SJCRH30 (cell line): Measurements from ENCODE around the gene FEN1. TPM values are rescaled to one million over a fixed set of nuclear protein-coding genes. Genes with fewer than 3 reads are reported as not detected.

Source experiments
- DNase-seq, 2 experiments: peaks; one replicate each; pipeline ENCODE4 v3.0.0-alpha.2; 2015 to 2020
- H3K27ac ChIP-seq: fragments of 250-450 bp; sonication (Bioruptor Pico); 2 replicates; pipeline ENCODE4 v1.5.1; 2020; ENCODE audit warnings: mild to moderate bottlenecking, moderate library complexity
- H3K27me3 ChIP-seq: fragments of 250-450 bp; sonication (Bioruptor Pico); 2 replicates; pipeline ENCODE4 v1.5.1; 2020; ENCODE audit warnings: mild to moderate bottlenecking, moderate library complexity
- H3K36me3 ChIP-seq: fragments of 250-450 bp; sonication (Bioruptor Pico); 2 replicates; pipeline ENCODE4 v1.5.1; 2020; ENCODE audit warnings: mild to moderate bottlenecking, moderate library complexity
- H3K4me1 ChIP-seq: fragments of 250-450 bp; sonication (Bioruptor Pico); 2 replicates; pipeline ENCODE4 v1.5.1; 2020; ENCODE audit warnings: mild to moderate bottlenecking, moderate library complexity
- H3K4me3 ChIP-seq: fragments of 250-450 bp; sonication (Bioruptor Pico); 2 replicates; pipeline ENCODE4 v1.5.1; 2020; ENCODE audit warnings: mild to moderate bottlenecking, moderate library complexity
- H3K9me3 ChIP-seq: fragments of 250-450 bp; sonication (Bioruptor Pico); replicated peaks from 2 replicates; pipeline ENCODE4 v1.5.1; 2020; ENCODE audit warnings: mild to moderate bottlenecking, moderate library complexity
- total RNA-seq: library from RNA; depleted of rRNA; stranded (reverse); fragments of >200 nt; shearing (Covaris generic); gene quantifications from 2 replicates; pipeline ENCODE4 v1.2.3, GENCODE V29; 2014

FEN1 gene
- total RNA-seq, 1 experiment from 2014 or later, result 87.3 TPM

DNA sequence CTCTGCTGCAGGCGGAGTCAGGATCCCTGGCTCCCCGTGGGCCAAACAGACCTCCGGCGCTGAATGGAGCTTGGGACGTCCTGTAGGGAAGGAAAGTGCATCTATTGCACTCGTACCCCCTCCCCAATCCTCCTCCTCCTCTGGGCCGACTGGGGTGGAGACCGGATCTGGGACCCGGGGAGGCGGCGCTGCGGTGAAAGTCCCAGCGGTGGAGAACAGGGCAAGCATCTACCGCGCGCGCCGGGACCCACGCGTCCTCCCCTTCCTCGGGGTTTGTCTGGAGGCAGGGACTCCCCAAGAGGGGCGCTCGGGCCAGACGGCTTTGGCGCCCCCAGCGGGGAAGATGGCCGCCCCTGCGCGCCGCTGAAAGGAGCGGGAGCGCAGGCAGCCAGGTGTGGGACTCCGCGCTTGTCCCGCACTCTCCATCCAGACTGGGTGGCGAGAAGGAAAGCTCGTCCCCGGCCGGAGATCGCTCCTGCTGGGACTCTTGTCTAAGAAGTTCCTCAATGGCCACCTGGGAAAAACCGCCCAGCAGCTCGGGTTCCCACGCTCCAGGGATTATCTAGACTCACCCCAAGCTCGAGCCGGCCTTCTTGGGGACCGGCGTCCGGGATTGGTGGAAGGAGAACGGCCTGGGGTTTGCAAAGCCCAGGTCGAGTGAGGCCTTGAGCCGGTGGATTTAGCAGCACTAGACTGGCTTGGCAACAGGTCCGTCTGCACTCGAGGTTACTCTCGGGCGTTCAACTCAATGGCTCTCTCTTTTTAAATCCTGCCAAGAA lies 36.1 kb downstream of the FEN1 start:
- Histone ChIP-seq H3K36me3 (no peaks in the 10 kb centered on the region), H3K9me3 (no peaks in the 10 kb centered on the region), H3K27ac (no peak overlapping the region), H3K4me1 (peaks cover 1% of the 10 kb centered on the region; the same call in 1 of the 2 replicates), H3K4me3 (peak overlapping the region; percentile 50), H3K27me3 (no peaks in the 10 kb centered on the region)
- DNase-seq, result peak in 1 of 2 experiments; percentile 13

- H3K9me3 ChIP-seq, result no peaks in the 10 kb centered on the region
- H3K27ac ChIP-seq, result no peak overlapping the region
- H3K4me3 ChIP-seq, result no peak overlapping the region
- peaks cover 10% of the 10 kb centered on the region for H3K4me1 ChIP-seq
- H3K36me3 ChIP-seq, result no peaks in the 10 kb centered on the region
- H3K27me3 ChIP-seq, result no peaks in the 10 kb centered on the region
- DNase-seq, result no peak
Observed at GRCh38 chr11:61829806-61830205, 37.1 kb downstream of the FEN1 start.

DNA sequence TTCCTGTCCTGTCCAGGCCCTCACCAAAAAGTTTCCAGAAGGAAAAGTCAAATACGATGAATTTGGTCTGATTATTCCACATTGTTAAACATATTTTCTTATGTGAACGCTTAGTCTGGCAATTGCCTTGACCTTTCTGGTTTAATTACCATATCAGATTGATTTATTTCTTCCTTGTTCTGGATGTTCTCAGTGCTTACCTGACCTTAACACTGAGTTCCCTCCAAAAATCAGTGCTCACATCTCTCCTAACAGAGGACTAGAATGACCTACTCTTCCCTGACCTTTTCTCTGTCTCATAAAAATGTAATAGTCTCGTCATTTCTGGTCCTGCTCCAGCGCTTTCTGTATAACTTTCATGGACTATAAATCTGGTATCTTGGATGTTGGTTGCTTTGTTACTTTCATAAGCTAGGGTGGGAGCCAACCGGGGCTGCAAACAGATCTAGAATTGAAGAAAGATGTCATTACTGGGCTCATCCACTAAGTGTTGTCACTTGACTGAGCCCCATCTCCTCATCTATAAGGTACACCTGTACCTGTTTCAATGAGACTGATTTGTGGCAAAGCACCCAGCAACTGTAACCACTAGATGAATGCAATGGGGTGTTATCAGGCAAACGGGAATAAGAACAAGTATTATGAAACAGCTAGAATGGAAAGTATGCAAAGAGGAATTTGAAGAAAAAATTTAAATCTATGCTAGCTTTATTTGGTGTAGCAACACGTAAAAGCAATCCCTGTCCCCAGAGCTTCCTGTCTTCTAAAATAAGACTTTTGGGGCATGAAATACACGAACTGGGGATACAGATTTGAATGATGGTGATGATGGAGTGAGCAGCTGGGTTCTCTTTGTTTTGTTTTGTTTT lies 37.8 kb downstream of the FEN1 start:
- Histone ChIP-seq H3K4me3 (no peak overlapping the region), H3K27me3 (no peaks in the 10 kb centered on the region), H3K36me3 (no peaks in the 10 kb centered on the region), H3K27ac (no peak overlapping the region), H3K4me1 (peaks cover 10% of the 10 kb centered on the region), H3K9me3 (no peaks in the 10 kb centered on the region)
- DNase-seq, result no peak

DNA sequence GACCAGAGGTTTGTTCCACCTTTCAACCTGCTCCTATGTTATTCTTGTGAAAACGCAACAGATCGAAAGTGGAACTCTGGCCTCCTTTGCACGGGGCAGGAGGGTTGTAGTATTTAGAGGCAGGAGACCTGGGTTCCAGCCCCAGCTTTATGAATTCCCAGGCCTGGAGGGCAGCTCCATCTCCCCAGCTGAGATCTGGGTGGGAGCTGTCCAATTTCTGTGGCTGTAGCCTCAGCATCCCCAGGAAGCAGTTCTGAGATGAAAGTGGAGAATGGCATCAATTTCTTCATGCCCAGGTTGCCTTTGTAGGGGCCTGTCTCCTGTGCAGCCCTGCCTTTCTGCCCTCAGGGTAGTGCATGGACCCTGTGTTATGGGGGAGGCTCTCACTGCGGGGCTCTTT lies 39.5 kb downstream of the FEN1 start:
- H3K9me3 ChIP-seq, result no peaks in the 10 kb centered on the region
- DNase-seq, result no peak
- peaks cover 10% of the 10 kb centered on the region for H3K4me1 ChIP-seq
- no peaks in the 10 kb centered on the region for H3K27me3 ChIP-seq
- no peak overlapping the region for H3K27ac ChIP-seq
- H3K4me3 ChIP-seq, result no peak overlapping the region
- no peaks in the 10 kb centered on the region for H3K36me3 ChIP-seq

DNA sequence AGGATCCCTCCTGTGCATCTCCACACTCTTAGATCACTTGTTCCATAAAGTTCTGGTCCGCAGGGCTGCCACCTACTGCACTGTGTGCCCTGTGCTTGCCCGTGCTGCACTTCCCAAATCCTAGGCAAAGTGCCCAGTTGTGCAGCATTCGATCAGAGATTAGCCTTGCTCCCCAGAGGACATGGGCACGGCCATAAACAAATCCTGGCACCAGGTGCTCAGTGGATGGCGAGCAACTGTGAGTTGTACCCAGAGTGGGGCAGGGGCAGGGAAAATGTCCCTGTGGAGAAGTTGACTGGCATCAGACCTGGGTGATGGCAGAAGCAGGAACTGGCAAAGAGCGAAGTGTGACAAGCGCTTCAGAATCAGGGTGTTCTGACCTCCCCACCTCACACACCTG lies 40.0 kb downstream of the FEN1 start:
- Histone ChIP-seq H3K9me3 (no peaks in the 10 kb centered on the region), H3K4me3 (no peak overlapping the region), H3K36me3 (no peaks in the 10 kb centered on the region), H3K27ac (no peak overlapping the region), H3K27me3 (no peaks in the 10 kb centered on the region), H3K4me1 (peaks cover 10% of the 10 kb centered on the region)
- DNase-seq, result no peak

- Histone ChIP-seq H3K27ac (no peak overlapping the region), H3K9me3 (no peaks in the 10 kb centered on the region), H3K27me3 (no peaks in the 10 kb centered on the region), H3K4me3 (no peak overlapping the region), H3K36me3 (no peaks in the 10 kb centered on the region), H3K4me1 (peaks cover 10% of the 10 kb centered on the region)
- DNase-seq, result no peak
Observed at GRCh38 chr11:61833471-61833870, 40.8 kb downstream of the FEN1 start.

- DNase-seq, result no peak
- peaks cover 10% of the 10 kb centered on the region for H3K4me1 ChIP-seq
- H3K36me3 ChIP-seq, result no peaks in the 10 kb centered on the region
- H3K4me3 ChIP-seq, result no peak overlapping the region
- no peaks in the 10 kb centered on the region for H3K27me3 ChIP-seq
- H3K27ac ChIP-seq, result peak overlapping the region; percentile 48
- no peaks in the 10 kb centered on the region for H3K9me3 ChIP-seq
Observed at GRCh38 chr11:61833926-61834277, 41.2 kb downstream of the FEN1 start.

GRCh38 chr11:61834278-61835048 lies 41.8 kb downstream of the FEN1 start:
- H3K9me3 ChIP-seq, result no peaks in the 10 kb centered on the region
- DNase-seq, result peak; percentile 78 to 87

DNA sequence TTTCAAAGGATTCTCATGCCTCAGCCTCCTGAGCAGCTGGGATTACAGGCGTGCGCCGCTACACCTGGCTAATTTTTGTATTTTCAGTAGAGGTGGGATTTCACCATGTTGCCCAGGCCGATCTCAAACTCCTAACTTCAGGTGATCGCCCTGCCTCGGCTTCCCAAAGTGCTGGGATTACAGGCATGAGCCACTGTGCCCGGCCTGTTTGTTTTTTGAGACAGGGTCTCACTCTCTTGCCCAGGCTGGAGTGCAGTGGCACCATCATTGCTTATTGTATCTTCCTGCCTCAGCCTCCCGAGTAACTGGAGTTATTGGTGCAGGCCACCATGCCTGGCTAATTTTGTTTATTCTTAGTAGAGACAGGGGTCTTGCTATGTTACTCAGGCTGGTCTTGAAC lies 43.5 kb downstream of the FEN1 start:
- H3K4me1 ChIP-seq, result peaks cover 10% of the 10 kb centered on the region
- no peaks in the 10 kb centered on the region for H3K27me3 ChIP-seq
- H3K27ac ChIP-seq, result no peak overlapping the region
- H3K4me3 ChIP-seq, result no peak overlapping the region
- H3K36me3 ChIP-seq, result no peaks in the 10 kb centered on the region
- DNase-seq, result no peak
- H3K9me3 ChIP-seq, result no peaks in the 10 kb centered on the region

More at GRCh38 chr11:61834278-61835048, 41.8 kb downstream of the FEN1 start:
- H3K27ac ChIP-seq, result peak overlapping the region; percentile 48
- peaks cover 10% of the 10 kb centered on the region for H3K4me1 ChIP-seq
- H3K27me3 ChIP-seq, result no peaks in the 10 kb centered on the region
- H3K4me3 ChIP-seq, result no peak overlapping the region
- H3K36me3 ChIP-seq, result no peaks in the 10 kb centered on the region

GRCh38 chr11:61837411-61838005 lies 44.8 kb downstream of the FEN1 start:
- Histone ChIP-seq H3K9me3 (no peaks in the 10 kb centered on the region), H3K36me3 (no peaks in the 10 kb centered on the region), H3K27me3 (no peaks in the 10 kb centered on the region), H3K27ac (no peak overlapping the region), H3K4me3 (no peak overlapping the region), H3K4me1 (peaks cover 10% of the 10 kb centered on the region)
- no peak for DNase-seq

- no peaks in the 10 kb centered on the region for H3K27me3 ChIP-seq
- H3K27ac ChIP-seq, result no peak overlapping the region
- H3K4me3 ChIP-seq, result no peak overlapping the region
- no peaks in the 10 kb centered on the region for H3K9me3 ChIP-seq
- DNase-seq, result no peak
- H3K36me3 ChIP-seq, result no peaks in the 10 kb centered on the region
- peaks cover 10% of the 10 kb centered on the region for H3K4me1 ChIP-seq
Observed at GRCh38 chr11:61838501-61838900, 45.8 kb downstream of the FEN1 start.

- no peaks in the 10 kb centered on the region for H3K27me3 ChIP-seq
Observed at GRCh38 chr11:61838921-61839320, 46.2 kb downstream of the FEN1 start.

GRCh38 chr11:61839742-61840141 lies 47.0 kb downstream of the FEN1 start:
- Histone ChIP-seq H3K36me3 (no peaks in the 10 kb centered on the region), H3K27ac (no peak overlapping the region), H3K9me3 (no peaks in the 10 kb centered on the region), H3K4me3 (no peak overlapping the region), H3K27me3 (no peaks in the 10 kb centered on the region), H3K4me1 (no peaks in the 10 kb centered on the region; the same call in 1 of the 2 replicates)
- no peak for DNase-seq

More at GRCh38 chr11:61838921-61839320, 46.2 kb downstream of the FEN1 start:
- H3K27ac ChIP-seq, result no peak overlapping the region
- DNase-seq, result no peak
- no peak overlapping the region for H3K4me3 ChIP-seq
- H3K4me1 ChIP-seq, result peaks cover 7% of the 10 kb centered on the region
- H3K9me3 ChIP-seq, result no peaks in the 10 kb centered on the region
- no peaks in the 10 kb centered on the region for H3K36me3 ChIP-seq

GRCh38 chr11:61840371-61840770 lies 47.7 kb downstream of the FEN1 start:
- no peak for DNase-seq
- Histone ChIP-seq H3K36me3 (no peaks in the 10 kb centered on the region), H3K27ac (no peak overlapping the region), H3K4me3 (no peak overlapping the region), H3K4me1 (no peaks in the 10 kb centered on the region; the same call in 1 of the 2 replicates), H3K27me3 (no peaks in the 10 kb centered on the region), H3K9me3 (no peaks in the 10 kb centered on the region)
